ENCODE results near the gene DNER.

DNA sequence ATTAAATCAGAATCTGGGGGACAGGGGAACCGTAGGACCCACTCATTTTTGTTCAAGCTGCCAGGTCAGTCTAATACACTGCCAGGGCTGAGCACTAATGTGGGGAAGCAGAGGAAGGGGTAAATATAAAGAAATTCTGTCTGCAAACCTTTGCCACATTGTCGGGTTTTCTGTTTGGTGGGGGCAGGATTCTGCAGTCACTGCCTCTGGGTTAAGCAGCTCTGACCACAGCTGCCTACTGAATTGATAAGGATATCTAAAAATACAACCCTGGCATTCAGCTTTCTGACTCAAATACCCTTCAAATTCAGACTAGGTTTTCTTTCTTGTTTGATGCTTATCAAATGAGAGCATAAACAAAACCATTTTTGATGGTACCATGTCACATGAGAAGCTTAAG, 6.0 kb downstream of the DNER start:
- TF ChIP-seq, protein P1, sequence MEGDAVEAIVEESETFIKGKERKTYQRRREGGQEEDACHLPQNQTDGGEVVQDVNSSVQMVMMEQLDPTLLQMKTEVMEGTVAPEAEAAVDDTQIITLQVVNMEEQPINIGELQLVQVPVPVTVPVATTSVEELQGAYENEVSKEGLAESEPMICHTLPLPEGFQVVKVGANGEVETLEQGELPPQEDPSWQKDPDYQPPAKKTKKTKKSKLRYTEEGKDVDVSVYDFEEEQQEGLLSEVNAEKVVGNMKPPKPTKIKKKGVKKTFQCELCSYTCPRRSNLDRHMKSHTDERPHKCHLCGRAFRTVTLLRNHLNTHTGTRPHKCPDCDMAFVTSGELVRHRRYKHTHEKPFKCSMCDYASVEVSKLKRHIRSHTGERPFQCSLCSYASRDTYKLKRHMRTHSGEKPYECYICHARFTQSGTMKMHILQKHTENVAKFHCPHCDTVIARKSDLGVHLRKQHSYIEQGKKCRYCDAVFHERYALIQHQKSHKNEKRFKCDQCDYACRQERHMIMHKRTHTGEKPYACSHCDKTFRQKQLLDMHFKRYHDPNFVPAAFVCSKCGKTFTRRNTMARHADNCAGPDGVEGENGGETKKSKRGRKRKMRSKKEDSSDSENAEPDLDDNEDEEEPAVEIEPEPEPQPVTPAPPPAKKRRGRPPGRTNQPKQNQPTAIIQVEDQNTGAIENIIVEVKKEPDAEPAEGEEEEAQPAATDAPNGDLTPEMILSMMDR (IDR thresholded peaks at IDR 0.05 in 4 of 5, conservative IDR thresholded peaks at IDR 0.05 in 1 of 5), result no peak
- TF ChIP-seq POLR2A (IDR thresholded peaks at IDR 0.05), result no peak

Data from gastrocnemius medialis (tissue), 4 donors.